ENCODE measurements around the gene POM121C. TPM values are rescaled to one million over a fixed set of nuclear protein-coding genes. Genes with fewer than 3 reads are reported as not detected.
"Not testable (repeated sequence)": the region's sequence is repeated elsewhere in the genome, so short reads cannot be mapped to it uniquely, and the experiment has no call there.

POM121C gene
- total RNA-seq, 1 donor from 2014 or later = 21.6 TPM

- peak; percentile 14 to 26 for TF ChIP-seq POLR2A (IDR thresholded peaks at IDR 0.05)
- H3K4me1 ChIP-seq = peaks cover 13% of the 10 kb centered on the region
- intact Hi-C loops (cut with DNase I) = not testable (repeated sequence)
Observed at GRCh38 chr7:75442465-75443111, 43.5 kb downstream of the POM121C start.

GRCh38 chr7:75442101-75442464 lies 44.0 kb downstream of the POM121C start:
- DNase-seq (ENCODE audit: extremely low spot score in 2 of 2); H3K9me3 ChIP-seq; intact Hi-C loops (cut with DNase I); H3K27me3 ChIP-seq: not testable (repeated sequence)
- Histone ChIP-seq H3K27ac (peak overlapping the region; percentile 83), H3K4me3 (peak overlapping the region; percentile 55), H3K36me3 (peaks cover 0 to 27% of the 10 kb centered on the region in 2 donors), H3K4me1 (peaks cover 13% of the 10 kb centered on the region)

More at GRCh38 chr7:75442465-75443111, 43.5 kb downstream of the POM121C start:
- H3K27ac ChIP-seq = peak overlapping the region; percentile 83
- DNase-seq (ENCODE audit: extremely low spot score in 2 of 2); H3K27me3 ChIP-seq; H3K9me3 ChIP-seq: not testable (repeated sequence)
- peak overlapping the region; percentile 55 for H3K4me3 ChIP-seq
- H3K36me3 ChIP-seq = peaks cover 0 to 21% of the 10 kb centered on the region in 2 donors

- H3K4me1 ChIP-seq = peaks cover 13% of the 10 kb centered on the region
- H3K27ac ChIP-seq; H3K27me3 ChIP-seq; H3K9me3 ChIP-seq; H3K4me3 ChIP-seq; intact Hi-C loops (cut with DNase I); DNase-seq (ENCODE audit: extremely low spot score in 2 of 2): not testable (repeated sequence)
- peaks cover 0 to 48% of the 10 kb centered on the region in 2 donors for H3K36me3 ChIP-seq
Observed at GRCh38 chr7:75439000-75439399, 47.1 kb downstream of the POM121C start.

GRCh38 chr7:75423481-75423880 lies 62.6 kb downstream of the POM121C start:
- H3K27ac ChIP-seq; H3K4me1 ChIP-seq; H3K9me3 ChIP-seq; DNase-seq (ENCODE audit: extremely low spot score in 2 of 2); H3K4me3 ChIP-seq; intact Hi-C loops (cut with DNase I); H3K27me3 ChIP-seq: not testable (repeated sequence)
- peaks cover 0 to 21% of the 10 kb centered on the region in 2 donors for H3K36me3 ChIP-seq

GRCh38 chr7:75421798-75422710 lies 64.0 kb downstream of the POM121C start:
- H3K27ac ChIP-seq; H3K27me3 ChIP-seq; H3K4me3 ChIP-seq; intact Hi-C loops (cut with DNase I); DNase-seq (ENCODE audit: extremely low spot score in 2 of 2); H3K4me1 ChIP-seq; H3K9me3 ChIP-seq: not testable (repeated sequence)
- H3K36me3 ChIP-seq = peaks cover 0 to 21% of the 10 kb centered on the region in 2 donors

- peaks cover 0 to 21% of the 10 kb centered on the region in 2 donors for H3K36me3 ChIP-seq
- intact Hi-C loops (cut with DNase I) = not testable (repeated sequence)
Observed at GRCh38 chr7:75420152-75420551, 65.9 kb downstream of the POM121C start.

GRCh38 chr7:75419693-75420092 lies 66.4 kb downstream of the POM121C start:
- H3K27me3 ChIP-seq; H3K4me3 ChIP-seq; DNase-seq (ENCODE audit: extremely low spot score in 2 of 2); H3K4me1 ChIP-seq; intact Hi-C loops (cut with DNase I); H3K27ac ChIP-seq; H3K9me3 ChIP-seq: not testable (repeated sequence)
- H3K36me3 ChIP-seq = peaks cover 0 to 20% of the 10 kb centered on the region in 2 donors

More at GRCh38 chr7:75420152-75420551, 65.9 kb downstream of the POM121C start:
- H3K9me3 ChIP-seq; H3K27ac ChIP-seq; DNase-seq (ENCODE audit: extremely low spot score in 2 of 2); H3K4me1 ChIP-seq; H3K27me3 ChIP-seq; H3K4me3 ChIP-seq: not testable (repeated sequence)

- H3K27ac ChIP-seq; intact Hi-C loops (cut with DNase I); H3K4me1 ChIP-seq; H3K4me3 ChIP-seq; DNase-seq (ENCODE audit: extremely low spot score in 2 of 2); H3K9me3 ChIP-seq; H3K27me3 ChIP-seq: not testable (repeated sequence)
- peaks cover 0 to 15% of the 10 kb centered on the region in 2 donors for H3K36me3 ChIP-seq
Observed at GRCh38 chr7:75419210-75419609, 66.9 kb downstream of the POM121C start.

- H3K27me3 ChIP-seq; H3K4me1 ChIP-seq; H3K36me3 ChIP-seq; DNase-seq (ENCODE audit: extremely low spot score in 2 of 2); intact Hi-C loops (cut with DNase I); H3K27ac ChIP-seq; H3K4me3 ChIP-seq; H3K9me3 ChIP-seq: not testable (repeated sequence)
Observed at GRCh38 chr7:75418292-75418858, 67.7 kb downstream of the POM121C start.

- H3K27ac ChIP-seq; H3K4me1 ChIP-seq; intact Hi-C loops (cut with DNase I); H3K4me3 ChIP-seq; H3K36me3 ChIP-seq; H3K27me3 ChIP-seq; DNase-seq (ENCODE audit: extremely low spot score in 2 of 2); H3K9me3 ChIP-seq: not testable (repeated sequence)
Observed at GRCh38 chr7:75416787-75417186, 69.3 kb downstream of the POM121C start.

- H3K4me3 ChIP-seq; intact Hi-C loops (cut with DNase I); DNase-seq (ENCODE audit: extremely low spot score in 2 of 2); H3K9me3 ChIP-seq; H3K36me3 ChIP-seq; H3K27me3 ChIP-seq; H3K27ac ChIP-seq; H3K4me1 ChIP-seq: not testable (repeated sequence)
Observed at GRCh38 chr7:75415829-75416373, 70.2 kb downstream of the POM121C start.

GRCh38 chr7:75415428-75415817 lies 70.7 kb downstream of the POM121C start:
- H3K4me3 ChIP-seq; H3K27ac ChIP-seq; H3K27me3 ChIP-seq; H3K9me3 ChIP-seq; H3K4me1 ChIP-seq; H3K36me3 ChIP-seq; DNase-seq (ENCODE audit: extremely low spot score in 2 of 2); intact Hi-C loops (cut with DNase I): not testable (repeated sequence)

Data from vagina (tissue), 2 donors.